8988T (cell line): ENCODE results near the gene PPP2R5C.

Source experiments
- DNase-seq: peaks from one replicate; pipeline ENCODE4 v3.0.0; 2011

The PPP2R5C gene

GRCh38 chr14:101894365-101895081 lies 133.0 kb downstream of the PPP2R5C start:
- DNase-seq, result no peak

GRCh38 chr14:101895256-101895655 lies 133.7 kb downstream of the PPP2R5C start:
- no peak for DNase-seq

- no peak for DNase-seq
Measured at GRCh38 chr14:101897326-101897725, 135.8 kb downstream of the PPP2R5C start.

GRCh38 chr14:101898416-101898815 lies 136.9 kb downstream of the PPP2R5C start:
- no peak for DNase-seq

- no peak for DNase-seq
Measured at GRCh38 chr14:101899263-101899662, 137.8 kb downstream of the PPP2R5C start.

- no peak for DNase-seq
Measured at GRCh38 chr14:101900253-101900652, 138.7 kb downstream of the PPP2R5C start.

- no peak for DNase-seq
Measured at GRCh38 chr14:101903111-101903561, 141.6 kb downstream of the PPP2R5C start.

GRCh38 chr14:101905614-101906013 lies 144.1 kb downstream of the PPP2R5C start:
- no peak for DNase-seq

- no peak for DNase-seq
Measured at GRCh38 chr14:101906645-101907044, 145.1 kb downstream of the PPP2R5C start.

- no peak for DNase-seq
Measured at GRCh38 chr14:101907619-101908018, 146.1 kb downstream of the PPP2R5C start.

- DNase-seq, result no peak
Measured at GRCh38 chr14:101908795-101909194, 147.3 kb downstream of the PPP2R5C start.

- DNase-seq, result no peak
Measured at GRCh38 chr14:101909371-101910096, 148.0 kb downstream of the PPP2R5C start.

GRCh38 chr14:101912841-101913240 lies 151.3 kb downstream of the PPP2R5C start:
- DNase-seq, result no peak

- no peak for DNase-seq
Measured at GRCh38 chr14:101914083-101914482, 152.6 kb downstream of the PPP2R5C start.

- DNase-seq, result no peak
Measured at GRCh38 chr14:101915871-101916815, 154.6 kb downstream of the PPP2R5C start.

GRCh38 chr14:101916816-101917412 lies 155.4 kb downstream of the PPP2R5C start:
- no peak for DNase-seq

GRCh38 chr14:101917413-101918017 lies 156.0 kb downstream of the PPP2R5C start:
- no peak for DNase-seq

- DNase-seq, result no peak
Measured at GRCh38 chr14:101918065-101918989, 156.8 kb downstream of the PPP2R5C start.

GRCh38 chr14:101920271-101920670 lies 158.8 kb downstream of the PPP2R5C start:
- no peak for DNase-seq

- DNase-seq, result no peak
Measured at GRCh38 chr14:101922866-101923265, 161.4 kb downstream of the PPP2R5C start.

- DNase-seq, result no peak
Measured at GRCh38 chr14:101925152-101925551, 163.6 kb downstream of the PPP2R5C start.
